IgD-negative memory B cell (primary cell): ENCODE data around the gene CNOT1. TPM values are rescaled to one million over a fixed set of nuclear protein-coding genes. Genes with fewer than 3 reads are reported as not detected.
A peak's percentile ranks its signal among the peaks of the same experiment; 100 is the strongest.
"Not testable (repeated sequence)": the region's sequence is repeated elsewhere in the genome, so short reads cannot be mapped to it uniquely, and the experiment has no call there.

Experiments used
- H3K27ac Mint-ChIP-seq, 3 donors: one replicate each; pipeline ENCODE4 v1.8.0; 2020 to 2022; ENCODE audit warnings: mild to moderate bottlenecking in 3 of 3, mixed read lengths in 3 of 3, moderate library complexity in 1 of 3
- H3K27me3 Mint-ChIP-seq: one replicate; pipeline ENCODE4 v1.8.0; 2021; ENCODE audit warnings: mixed read lengths
- H3K36me3 Mint-ChIP-seq: one replicate; pipeline ENCODE4 v1.8.0; 2020; ENCODE audit warnings: mild to moderate bottlenecking, mixed read lengths
- H3K4me1 Mint-ChIP-seq, 3 donors: one replicate each; pipeline ENCODE4 v1.8.0; 2020 to 2022; ENCODE audit warnings: mixed read lengths in 3 of 3, mild to moderate bottlenecking in 1 of 3
- H3K4me3 Mint-ChIP-seq, 4 donors: one replicate each; pipeline ENCODE4 v1.8.0; 2020 to 2022; ENCODE audit warnings: mild to moderate bottlenecking in 4 of 4, mixed read lengths in 4 of 4, moderate library complexity in 3 of 4
- H3K9me3 Mint-ChIP-seq, 3 donors: one replicate each; pipeline ENCODE4 v1.8.0; 2020 to 2021; ENCODE audit warnings: mixed read lengths in 3 of 3, mild to moderate bottlenecking in 1 of 3
- polyA plus RNA-seq: library from polyadenylated mRNA; unstranded; fragments of 300-500 nt; fragmentation: Illumina TruSeq; gene quantifications from one replicate; pipeline ENCODE4 v1.2.3, GENCODE V29; 2021

The CNOT1 gene
- 80.9 TPM for polyA plus RNA-seq

- Mint-ChIP-seq H3K27ac (peak within 1 kb of the TSS; percentile 98 to 100 (median 99)), H3K4me3 (peak within 1 kb of the TSS; percentile 97 to 100 (median 99)), H3K9me3 (no peaks in the 10 kb centered on the region), H3K4me1 (peaks cover 16 to 24% (median 18%) of the 10 kb centered on the region in 3 donors), H3K27me3 (no peaks in the 10 kb centered on the region), H3K36me3 (no peaks in the 10 kb centered on the region)
These were observed at the start of gene CNOT1 for GRCh38 chr16:58629733-58630640. Gene CNOT1 (minus strand): TSS chr16:58629826. CDS start chr16:58599337, 30,489 bp downstream.

- Mint-ChIP-seq H3K27me3 (no peaks in the 10 kb centered on the region), H3K4me1 (peaks cover 1 to 8% (median 5%) of the 10 kb centered on the region in 3 donors)
These were observed 49.1 kb upstream of the CNOT1 start for GRCh38 chr16:58678716-58679115.

DNA sequence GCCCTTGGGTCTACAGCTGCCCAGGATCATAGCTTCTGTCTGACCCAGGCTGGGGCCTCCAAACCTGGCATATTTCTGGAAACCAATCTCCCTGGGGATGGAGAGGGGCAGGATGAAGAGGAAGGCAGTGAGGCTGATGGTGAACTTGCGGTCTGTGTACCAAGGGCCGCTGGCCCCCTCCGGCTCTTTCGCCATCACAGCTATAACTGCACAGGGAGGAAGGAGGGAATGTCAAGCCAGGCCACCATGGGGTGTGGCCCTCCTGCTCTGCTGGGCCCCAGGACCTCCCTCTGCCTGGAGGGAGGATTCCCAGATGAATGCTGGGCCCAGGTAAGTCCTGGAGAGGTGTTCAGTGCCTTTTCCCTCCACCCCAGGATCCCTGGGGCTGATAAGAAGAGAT, 48.6 kb upstream of the CNOT1 start:
- Mint-ChIP-seq H3K9me3 (no peaks in the 10 kb centered on the region), H3K27ac (no peak overlapping the region)

More at GRCh38 chr16:58678716-58679115, 49.1 kb upstream of the CNOT1 start:
- no peaks in the 10 kb centered on the region for H3K9me3 Mint-ChIP-seq
- H3K36me3 Mint-ChIP-seq, result peaks cover 7% of the 10 kb centered on the region
- H3K4me3 Mint-ChIP-seq, result no peak overlapping the region
- H3K27ac Mint-ChIP-seq, result no peak overlapping the region

GRCh38 chr16:58670946-58671583, 41.4 kb upstream of the CNOT1 start:
- Mint-ChIP-seq H3K27me3 (no peaks in the 10 kb centered on the region), H3K4me3 (peak overlapping the region in 1 of 4 donors; percentile 12), H3K4me1 (no peaks in the 10 kb centered on the region), H3K9me3 (peaks cover 0 to 1% (median 0%) of the 10 kb centered on the region in 3 donors), H3K36me3 (peaks cover 19% of the 10 kb centered on the region), H3K27ac (no peak overlapping the region)

More for the DNA sequence above, 48.6 kb upstream of the CNOT1 start:
- H3K27me3 Mint-ChIP-seq, result no peaks in the 10 kb centered on the region
- peaks cover 0 to 4% (median 3%) of the 10 kb centered on the region in 3 donors for H3K4me1 Mint-ChIP-seq
- H3K4me3 Mint-ChIP-seq, result no peak overlapping the region
- peaks cover 7% of the 10 kb centered on the region for H3K36me3 Mint-ChIP-seq

- Mint-ChIP-seq H3K36me3 (peaks cover 22% of the 10 kb centered on the region), H3K4me1 (no peaks in the 10 kb centered on the region), H3K27ac (no peak overlapping the region), H3K9me3 (peaks cover 0 to 1% (median 0%) of the 10 kb centered on the region in 3 donors), H3K27me3 (no peaks in the 10 kb centered on the region), H3K4me3 (no peak overlapping the region)
These were observed 40.6 kb upstream of the CNOT1 start for GRCh38 chr16:58670177-58670576.

DNA sequence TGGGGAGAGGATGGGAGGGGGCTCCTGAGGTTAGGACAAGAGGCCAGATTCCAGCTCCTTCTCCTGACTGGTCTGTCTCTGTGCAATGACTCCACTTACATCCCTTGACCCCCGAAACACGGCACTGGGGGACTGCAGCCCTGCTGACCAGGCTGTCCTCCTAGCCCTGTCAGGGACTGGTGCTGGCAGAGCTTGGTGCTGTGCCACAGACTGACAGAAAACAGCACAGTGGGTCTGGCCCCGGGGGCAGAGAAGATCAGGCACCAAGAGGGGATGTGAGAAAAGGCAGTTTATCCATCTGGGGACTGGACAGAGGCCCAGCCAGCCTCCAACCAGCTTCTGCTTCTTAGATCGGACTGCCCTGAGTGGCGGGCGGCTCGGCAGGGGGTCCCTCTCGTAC, 35.6 kb upstream of the CNOT1 start:
- Mint-ChIP-seq H3K4me3 (no peak overlapping the region), H3K9me3 (peaks cover 0 to 1% (median 0%) of the 10 kb centered on the region in 3 donors), H3K36me3 (peaks cover 11% of the 10 kb centered on the region), H3K27ac (no peak overlapping the region), H3K27me3 (no peaks in the 10 kb centered on the region), H3K4me1 (no peaks in the 10 kb centered on the region)

DNA sequence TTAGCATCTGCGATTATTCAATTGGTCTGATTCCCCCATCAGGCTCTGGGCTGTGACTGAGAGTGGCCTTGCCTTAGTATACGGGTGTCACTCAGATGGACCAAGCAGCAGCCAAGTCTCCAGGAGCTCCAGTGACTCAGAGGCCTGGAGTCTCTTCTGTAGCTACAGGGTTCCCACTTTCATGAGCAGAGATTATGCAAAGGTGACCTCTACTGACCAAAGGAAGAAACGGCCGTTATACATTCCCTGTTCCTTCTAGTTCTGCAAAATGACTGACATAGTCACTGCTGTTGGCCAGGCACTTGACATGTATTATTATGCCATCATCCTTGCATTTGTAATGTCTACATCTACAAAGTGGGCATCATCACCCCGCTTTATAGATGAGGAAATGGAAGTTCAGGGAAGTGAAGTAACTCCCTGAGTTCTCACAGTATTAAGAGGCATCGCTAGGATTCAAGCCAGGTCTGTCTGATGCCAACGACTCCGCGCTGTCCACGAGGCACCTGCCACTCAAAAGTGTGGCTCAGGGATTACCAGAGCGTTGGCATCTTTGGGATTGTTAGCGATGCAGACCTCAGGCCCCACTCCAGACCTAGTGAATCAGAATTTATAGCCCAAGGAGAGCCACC, 31.7 kb upstream of the CNOT1 start:
- Mint-ChIP-seq H3K9me3 (no peaks in the 10 kb centered on the region), H3K27ac (peak overlapping the region in 1 of 3 donors; percentile 71), H3K4me1 (no peaks in the 10 kb centered on the region), H3K27me3 (no peaks in the 10 kb centered on the region), H3K4me3 (no peak overlapping the region), H3K36me3 (peaks cover 5% of the 10 kb centered on the region)

- H3K4me3 Mint-ChIP-seq, H3K9me3 Mint-ChIP-seq, H3K27me3 Mint-ChIP-seq, H3K27ac Mint-ChIP-seq, H3K36me3 Mint-ChIP-seq, H3K4me1 Mint-ChIP-seq: not testable (repeated sequence)
These were observed 30.3 kb upstream of the CNOT1 start for GRCh38 chr16:58659911-58660310.

- peaks cover 1% of the 10 kb centered on the region for H3K36me3 Mint-ChIP-seq
- H3K4me1 Mint-ChIP-seq, result no peaks in the 10 kb centered on the region
- no peak overlapping the region for H3K27ac Mint-ChIP-seq
- H3K4me3 Mint-ChIP-seq, result no peak overlapping the region
- H3K9me3 Mint-ChIP-seq, result no peaks in the 10 kb centered on the region
- no peaks in the 10 kb centered on the region for H3K27me3 Mint-ChIP-seq
These were observed 29.2 kb upstream of the CNOT1 start for GRCh38 chr16:58658796-58659211.

DNA sequence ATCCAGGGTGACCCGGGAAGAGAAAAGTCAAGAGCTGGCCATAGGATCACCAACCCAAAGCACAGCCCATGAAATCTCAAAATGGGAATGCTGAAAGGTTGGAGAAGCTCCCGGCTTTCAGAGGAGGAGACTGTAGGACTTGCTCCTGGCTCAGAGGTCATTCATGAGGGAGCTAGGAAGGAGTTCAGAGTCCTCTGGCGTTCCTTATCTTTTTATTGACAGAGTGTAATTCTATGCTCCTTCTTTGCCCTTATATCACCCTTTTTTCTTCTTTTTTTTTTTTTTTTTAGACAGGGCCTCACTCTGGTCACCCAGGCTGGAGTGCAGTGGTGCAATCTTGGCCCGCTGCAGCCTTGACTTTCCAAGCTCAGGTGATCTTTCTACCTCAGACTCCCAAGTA, 27.3 kb upstream of the CNOT1 start:
- H3K4me3 Mint-ChIP-seq, result no peak overlapping the region
- H3K36me3 Mint-ChIP-seq, result peaks cover 1% of the 10 kb centered on the region
- H3K9me3 Mint-ChIP-seq, result no peaks in the 10 kb centered on the region
- H3K27me3 Mint-ChIP-seq, result no peaks in the 10 kb centered on the region
- H3K27ac Mint-ChIP-seq, result no peak overlapping the region
- H3K4me1 Mint-ChIP-seq, result no peaks in the 10 kb centered on the region

- no peak overlapping the region for H3K27ac Mint-ChIP-seq
- no peaks in the 10 kb centered on the region for H3K27me3 Mint-ChIP-seq
- no peaks in the 10 kb centered on the region for H3K9me3 Mint-ChIP-seq
- peaks cover 0 to 6% (median 2%) of the 10 kb centered on the region in 3 donors for H3K4me1 Mint-ChIP-seq
- H3K36me3 Mint-ChIP-seq, result peaks cover 1% of the 10 kb centered on the region
- no peak overlapping the region for H3K4me3 Mint-ChIP-seq
These were observed 25.6 kb upstream of the CNOT1 start for GRCh38 chr16:58655215-58655596.

DNA sequence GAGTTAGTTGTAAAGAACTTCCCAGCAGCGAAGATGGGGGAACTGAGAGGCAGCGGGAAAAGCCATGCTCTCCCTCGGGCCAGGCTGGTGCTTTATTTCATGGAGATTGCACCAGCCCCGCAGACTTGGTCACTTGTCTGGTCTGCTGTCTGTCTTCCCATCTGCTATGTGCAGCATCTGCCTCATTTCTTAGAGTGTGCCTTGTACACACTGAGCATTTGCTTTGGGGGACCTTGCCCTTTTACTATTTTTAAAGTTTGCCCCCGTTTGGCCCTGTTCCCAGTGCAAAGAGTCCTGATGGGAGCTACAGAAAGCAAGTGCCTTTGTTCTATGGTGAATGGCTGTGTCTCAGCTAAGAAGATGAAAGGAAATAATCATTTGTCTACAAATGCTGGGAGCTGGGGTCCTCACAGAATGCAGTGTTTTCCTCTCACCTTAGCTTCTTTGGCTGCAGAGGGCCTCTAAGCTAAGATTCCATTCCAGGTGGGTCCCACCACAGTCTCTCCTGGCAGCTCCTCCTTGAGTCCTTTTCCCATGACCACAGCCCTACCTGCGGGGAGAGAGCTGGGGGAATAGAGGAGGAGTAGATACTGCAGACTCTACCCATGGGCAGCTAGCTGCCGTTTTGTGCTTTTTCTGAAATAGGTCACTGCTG, 25.1 kb upstream of the CNOT1 start:
- H3K36me3 Mint-ChIP-seq, result no peaks in the 10 kb centered on the region
- peaks cover 0 to 6% (median 2%) of the 10 kb centered on the region in 3 donors for H3K4me1 Mint-ChIP-seq
- no peaks in the 10 kb centered on the region for H3K9me3 Mint-ChIP-seq
- H3K27me3 Mint-ChIP-seq, result no peaks in the 10 kb centered on the region
- no peak overlapping the region for H3K4me3 Mint-ChIP-seq
- H3K27ac Mint-ChIP-seq, result no peak overlapping the region

DNA sequence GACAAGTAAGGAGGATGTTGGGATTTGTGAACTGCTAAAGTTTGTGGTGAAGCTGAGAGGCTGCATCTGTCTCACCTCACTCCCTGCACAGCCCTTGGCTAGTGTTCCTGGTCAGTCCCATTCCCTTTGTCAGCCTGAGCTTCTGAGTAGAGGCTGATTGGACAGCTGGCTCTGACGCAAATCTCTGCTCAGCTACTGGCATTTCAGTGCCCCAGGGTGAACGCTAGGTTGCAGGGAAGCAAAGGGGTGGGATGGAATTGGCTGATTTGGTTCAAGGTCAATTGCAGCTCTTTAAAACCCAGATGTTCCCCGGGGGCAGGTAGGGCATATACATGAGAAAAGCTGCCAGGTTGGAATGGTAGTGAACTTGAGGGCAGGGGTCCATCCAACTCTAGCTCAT, 23.1 kb upstream of the CNOT1 start:
- no peak overlapping the region for H3K27ac Mint-ChIP-seq
- H3K4me1 Mint-ChIP-seq, result peaks cover 0 to 6% (median 2%) of the 10 kb centered on the region in 3 donors
- H3K27me3 Mint-ChIP-seq, result no peaks in the 10 kb centered on the region
- H3K4me3 Mint-ChIP-seq, result no peak overlapping the region
- H3K36me3 Mint-ChIP-seq, result no peaks in the 10 kb centered on the region
- H3K9me3 Mint-ChIP-seq, result no peaks in the 10 kb centered on the region

- H3K27ac Mint-ChIP-seq, result no peak overlapping the region
These were observed 22.3 kb upstream of the CNOT1 start for GRCh38 chr16:58651965-58652348.

DNA sequence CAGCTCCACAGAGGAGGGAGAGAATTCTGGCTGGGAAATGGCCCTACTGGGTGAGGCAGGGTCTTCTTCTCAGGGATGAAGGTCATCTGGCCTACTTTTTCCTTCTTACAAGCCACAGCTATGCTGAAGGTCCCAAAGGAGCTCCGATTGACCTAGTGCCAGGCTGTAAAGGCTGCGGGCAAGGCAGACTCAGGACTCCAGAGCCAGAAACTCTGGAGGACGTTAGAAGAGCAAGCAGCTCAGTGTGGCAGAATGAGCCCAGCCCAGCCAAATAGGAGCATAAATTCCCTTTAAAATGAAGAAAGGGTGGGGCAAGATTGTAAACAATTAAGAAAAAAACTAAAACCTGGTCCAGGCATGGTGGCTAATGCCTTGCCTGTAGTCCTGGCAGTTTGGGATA, 20.1 kb upstream of the CNOT1 start:
- Mint-ChIP-seq H3K27ac (no peak overlapping the region), H3K9me3 (no peaks in the 10 kb centered on the region), H3K4me1 (peaks cover 0 to 6% (median 2%) of the 10 kb centered on the region in 3 donors), H3K36me3 (no peaks in the 10 kb centered on the region), H3K27me3 (no peaks in the 10 kb centered on the region), H3K4me3 (no peak overlapping the region)

More at GRCh38 chr16:58651965-58652348, 22.3 kb upstream of the CNOT1 start:
- Mint-ChIP-seq H3K36me3 (no peaks in the 10 kb centered on the region), H3K4me1 (peaks cover 0 to 6% (median 2%) of the 10 kb centered on the region in 3 donors), H3K4me3 (no peak overlapping the region), H3K9me3 (no peaks in the 10 kb centered on the region), H3K27me3 (no peaks in the 10 kb centered on the region)
